22Rv1 (cell line): ENCODE results near the gene RET.

Experiments used
- H3K27ac ChIP-seq: fragments of 450-650 bp; 2 replicates; pipeline ENCODE4 v1.5.1; 2017
- ZFX ChIP-seq: fragments of 450-650 bp; IDR thresholded peaks from 2 replicates; pipeline ENCODE4 v1.6.1; 2017; ENCODE audit warnings: antibody characterized with exemption, borderline replicate concordance
- TF ChIP-seq, protein P1 (sequence below): fragments of 450-650 bp; IDR thresholded peaks from 2 replicates; pipeline ENCODE4 v1.5.1; 2017; ENCODE audit warnings: mild to moderate bottlenecking

RET gene

DNA sequence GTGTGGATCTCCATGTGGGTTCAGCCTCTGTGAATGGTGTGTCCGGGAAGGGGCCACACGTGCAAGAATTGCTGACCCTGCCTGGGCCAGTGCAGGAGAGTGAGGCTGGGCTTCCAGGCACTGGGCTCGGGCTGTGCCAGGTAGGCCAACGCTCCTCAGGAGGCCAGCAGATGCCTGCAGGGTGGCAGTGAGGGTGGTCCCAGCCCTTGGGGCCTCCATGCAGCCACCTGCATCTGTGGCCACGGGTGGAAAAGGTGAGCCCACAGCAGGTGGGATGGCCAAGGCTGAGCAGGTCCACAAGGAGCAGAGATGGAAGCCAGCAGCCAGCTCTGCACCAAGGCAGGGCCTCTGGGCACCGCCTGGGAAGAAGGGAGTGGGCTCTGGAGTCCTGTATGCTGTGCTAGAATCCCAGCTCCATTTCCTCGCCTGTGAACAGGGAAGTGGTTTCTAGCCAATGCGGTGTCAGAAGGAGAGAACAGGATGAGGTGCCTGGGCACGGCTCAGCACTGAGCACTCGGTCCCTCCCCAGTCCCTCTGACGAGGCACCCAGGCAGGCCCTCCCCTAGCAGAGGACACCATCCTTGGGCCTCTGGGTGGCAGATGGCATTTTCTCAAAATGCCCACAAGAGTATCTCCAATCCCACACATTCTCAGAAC, 31.1 kb upstream of the RET start:
- H3K27ac ChIP-seq, result no peak overlapping the region
- TF ChIP-seq, protein P1, sequence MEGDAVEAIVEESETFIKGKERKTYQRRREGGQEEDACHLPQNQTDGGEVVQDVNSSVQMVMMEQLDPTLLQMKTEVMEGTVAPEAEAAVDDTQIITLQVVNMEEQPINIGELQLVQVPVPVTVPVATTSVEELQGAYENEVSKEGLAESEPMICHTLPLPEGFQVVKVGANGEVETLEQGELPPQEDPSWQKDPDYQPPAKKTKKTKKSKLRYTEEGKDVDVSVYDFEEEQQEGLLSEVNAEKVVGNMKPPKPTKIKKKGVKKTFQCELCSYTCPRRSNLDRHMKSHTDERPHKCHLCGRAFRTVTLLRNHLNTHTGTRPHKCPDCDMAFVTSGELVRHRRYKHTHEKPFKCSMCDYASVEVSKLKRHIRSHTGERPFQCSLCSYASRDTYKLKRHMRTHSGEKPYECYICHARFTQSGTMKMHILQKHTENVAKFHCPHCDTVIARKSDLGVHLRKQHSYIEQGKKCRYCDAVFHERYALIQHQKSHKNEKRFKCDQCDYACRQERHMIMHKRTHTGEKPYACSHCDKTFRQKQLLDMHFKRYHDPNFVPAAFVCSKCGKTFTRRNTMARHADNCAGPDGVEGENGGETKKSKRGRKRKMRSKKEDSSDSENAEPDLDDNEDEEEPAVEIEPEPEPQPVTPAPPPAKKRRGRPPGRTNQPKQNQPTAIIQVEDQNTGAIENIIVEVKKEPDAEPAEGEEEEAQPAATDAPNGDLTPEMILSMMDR, result no peak
- no peak for TF ChIP-seq ZFX

DNA sequence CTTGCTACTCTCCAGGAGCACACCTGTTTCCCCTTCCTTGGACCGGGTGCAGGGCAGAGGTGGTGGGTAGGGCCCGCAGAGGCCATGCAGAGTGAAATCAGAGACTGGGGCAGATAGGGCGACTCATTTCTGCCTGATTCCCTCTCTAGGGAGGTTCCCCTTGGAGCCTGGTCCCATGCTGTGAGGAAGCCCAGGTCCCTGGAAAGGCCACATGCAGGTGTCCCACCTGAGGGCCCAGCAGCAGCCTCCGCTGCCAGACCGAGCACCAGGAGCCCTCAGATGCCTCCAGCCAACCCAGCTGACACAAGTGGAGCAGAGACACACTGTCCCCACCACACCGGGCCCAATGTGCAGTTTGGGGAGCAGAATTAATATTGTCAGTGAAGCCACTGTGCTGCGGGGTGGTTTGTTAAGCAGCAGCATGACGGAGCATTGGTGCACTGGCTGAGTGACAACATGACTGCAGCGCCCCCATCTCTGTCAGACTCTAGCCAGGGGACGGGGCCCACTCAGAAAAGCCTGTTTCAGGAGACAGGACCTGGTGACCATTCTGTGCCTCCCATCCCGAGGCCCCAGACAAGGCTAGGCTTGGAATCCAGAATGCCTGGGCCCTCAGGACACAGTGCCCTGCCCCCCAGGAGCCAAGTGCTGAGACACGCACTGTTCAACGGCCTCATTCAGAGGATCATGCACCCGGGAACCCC, 30.4 kb upstream of the RET start:
- no peak for TF ChIP-seq ZFX
- TF ChIP-seq, protein P1, result no peak
- H3K27ac ChIP-seq, result no peak overlapping the region

DNA sequence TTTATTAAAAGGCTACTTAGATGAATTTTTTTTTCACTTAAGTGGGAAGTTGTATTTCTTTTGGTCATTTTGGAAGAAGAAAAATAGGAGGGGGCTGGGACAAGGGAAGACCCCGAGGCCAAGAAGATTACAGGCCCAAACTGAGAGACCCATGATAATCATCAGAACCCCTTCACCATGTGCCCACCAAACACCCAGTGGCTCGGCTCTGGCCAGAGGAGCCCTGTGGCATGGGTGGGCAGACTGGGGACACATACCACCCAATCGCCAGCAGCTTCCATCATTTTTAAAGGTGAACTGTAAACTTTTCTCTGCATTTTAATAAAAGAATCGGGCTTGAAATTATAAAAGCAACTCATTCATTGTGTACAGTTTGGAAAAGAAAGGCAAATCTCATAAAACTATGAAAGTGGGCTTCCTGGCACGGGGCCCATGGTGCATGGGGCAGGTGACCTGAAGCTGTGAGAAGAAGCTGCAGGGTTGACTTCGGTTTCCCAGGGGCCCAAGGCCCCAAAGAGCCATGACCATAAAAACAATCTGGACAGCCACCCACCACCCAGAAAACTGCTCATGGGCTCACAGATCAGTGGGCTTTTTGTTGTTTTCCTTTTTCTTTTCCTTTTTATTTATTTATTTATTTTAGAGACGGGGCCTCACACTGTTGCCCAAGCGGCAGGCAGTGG, 29.4 kb upstream of the RET start:
- H3K27ac ChIP-seq, result no peak overlapping the region
- no peak for TF ChIP-seq ZFX
- TF ChIP-seq, protein P1, result no peak

DNA sequence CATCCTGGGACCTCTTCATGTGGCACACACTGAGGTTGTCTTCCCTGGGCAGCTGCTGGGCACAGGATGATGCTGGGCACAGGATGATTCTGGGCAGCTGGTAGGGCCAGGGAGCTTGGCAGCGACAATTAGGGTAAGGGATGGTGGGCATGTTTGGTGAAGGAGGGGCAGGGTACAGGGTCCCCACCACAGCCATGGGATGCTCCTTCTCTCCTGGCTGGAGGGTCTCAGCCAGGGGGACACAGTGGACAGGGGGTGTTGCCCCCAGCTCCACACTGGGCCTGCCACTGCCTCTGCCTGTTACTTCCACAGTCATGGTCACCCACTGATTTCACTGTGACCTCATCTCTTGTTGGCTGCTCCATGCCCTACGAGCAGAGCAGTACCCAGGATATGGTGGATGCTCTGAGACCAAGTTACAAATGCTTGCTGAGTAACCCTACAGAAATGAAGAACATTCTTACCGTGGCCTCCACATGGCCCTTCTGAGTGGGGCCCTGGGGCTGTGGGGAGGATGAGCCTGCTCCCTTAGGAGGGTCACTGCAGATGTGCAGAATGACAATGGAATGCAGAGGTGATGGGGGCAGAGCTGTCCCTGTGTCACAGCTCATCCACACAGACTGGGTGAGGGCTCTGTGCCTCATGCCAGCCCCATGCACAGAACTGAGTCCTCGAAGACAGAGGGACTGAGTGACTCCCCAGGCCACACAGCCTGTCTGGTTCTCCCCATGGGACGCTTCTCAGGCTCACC, 28.4 kb upstream of the RET start:
- TF ChIP-seq, protein P1, result no peak
- TF ChIP-seq ZFX, result no peak
- H3K27ac ChIP-seq, result no peak overlapping the region

DNA sequence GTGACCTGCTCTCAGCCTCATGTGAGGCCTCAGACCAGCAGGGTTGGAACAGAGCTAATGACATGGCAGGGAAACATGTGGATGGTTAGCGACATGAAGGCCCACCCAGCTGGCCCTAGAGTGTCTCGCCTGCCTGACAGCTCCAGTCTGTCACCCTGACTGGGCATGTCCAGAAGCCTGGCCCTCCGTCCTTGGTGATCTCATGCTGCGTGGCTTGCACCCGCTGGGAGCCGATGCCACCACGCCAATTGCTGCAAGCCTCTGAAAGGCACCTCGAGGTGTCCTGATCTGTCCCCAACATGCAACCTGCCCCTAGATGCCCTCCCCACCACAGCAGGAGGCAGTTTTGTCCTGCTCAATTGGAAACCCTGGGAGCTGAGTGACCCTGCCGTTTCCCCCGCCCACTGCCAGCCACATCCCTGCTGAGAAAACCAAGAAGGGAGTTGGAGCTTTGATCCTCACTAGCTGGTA, 27.8 kb upstream of the RET start:
- no peak overlapping the region for H3K27ac ChIP-seq
- TF ChIP-seq ZFX, result no peak
- TF ChIP-seq, protein P1, result no peak

DNA sequence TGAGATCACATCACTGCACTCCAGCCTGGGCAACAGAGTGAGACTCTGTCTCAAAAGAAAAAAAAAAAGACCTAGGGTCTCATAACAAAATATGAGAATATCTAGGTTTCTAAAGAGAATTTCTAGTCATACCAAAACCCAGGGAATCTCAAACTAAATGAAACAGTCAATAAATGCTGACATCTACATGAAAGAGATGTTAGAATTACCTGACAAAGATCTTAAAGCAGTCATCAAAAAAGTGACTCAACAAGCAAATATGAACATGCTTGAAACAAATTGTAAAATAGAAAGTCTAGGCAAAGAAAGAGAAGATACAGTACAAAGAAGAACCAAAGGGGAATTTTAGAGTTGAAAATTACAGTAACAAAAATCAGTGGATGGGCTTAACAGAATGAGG, 26.9 kb upstream of the RET start:
- TF ChIP-seq ZFX, result no peak
- TF ChIP-seq, protein P1, result no peak

More for the DNA sequence above, 26.9 kb upstream of the RET start:
- no peak overlapping the region for H3K27ac ChIP-seq
